Hepatocyte (in vitro differentiated cells): ENCODE measurements around the gene GRID1. TPM values are rescaled to one million over a fixed set of nuclear protein-coding genes. Genes with fewer than 3 reads are reported as not detected.

Experiments
- DNase-seq: peaks from one replicate; pipeline ENCODE4 v3.0.0-alpha.2; 2016; ENCODE audit warnings: low spot score
- H2AFZ ChIP-seq: fragments of 200-600 bp; sonication (generic); 2 replicates; pipeline ENCODE4 v1.6.0; 2016; ENCODE audit warnings: antibody characterized with exemption, mild to moderate bottlenecking
- H3K27ac ChIP-seq: fragments of 200-600 bp; sonication (generic); 2 replicates; pipeline ENCODE4 v1.5.1; 2016; ENCODE audit warnings: mild to moderate bottlenecking
- H3K27me3 ChIP-seq: fragments of 200-600 bp; sonication (generic); 2 replicates; pipeline ENCODE4 v1.6.1; 2016
- H3K36me3 ChIP-seq: fragments of 200-600 bp; sonication (generic); replicated peaks from 2 replicates; pipeline ENCODE4 v1.5.1; 2016; ENCODE audit warnings: low read depth; ENCODE audit not compliant: insufficient read depth
- H3K4me1 ChIP-seq: fragments of 200-600 bp; sonication (generic); 2 replicates; pipeline ENCODE4 v1.5.1; 2016; ENCODE audit warnings: mild to moderate bottlenecking, moderate library complexity; ENCODE audit not compliant: insufficient read depth
- H3K4me2 ChIP-seq: fragments of 200-600 bp; sonication (generic); 2 replicates; pipeline ENCODE4 v1.6.0; 2016
- H3K4me3 ChIP-seq: fragments of 200-600 bp; sonication (generic); 2 replicates; pipeline ENCODE4 v1.5.1; 2016; ENCODE audit warnings: mild to moderate bottlenecking
- H3K79me2 ChIP-seq: fragments of 200-600 bp; sonication (generic); 2 replicates; pipeline ENCODE4 v1.6.0; 2017; ENCODE audit warnings: mild to moderate bottlenecking
- H3K9me2 ChIP-seq: fragments of 200-600 bp; sonication (generic); replicated peaks from 2 replicates; pipeline ENCODE4 v1.6.0; 2017; ENCODE audit warnings: mild to moderate bottlenecking; ENCODE audit not compliant: insufficient read depth
- H3K9me3 ChIP-seq: fragments of 200-600 bp; sonication (generic); 2 replicates; pipeline ENCODE4 v1.5.1; 2016; ENCODE audit warnings: low read depth, mild to moderate bottlenecking
- H4K20me1 ChIP-seq: fragments of 200-600 bp; sonication (generic); 2 replicates; pipeline ENCODE4 v1.6.0; 2016; ENCODE audit warnings: mild to moderate bottlenecking; ENCODE audit not compliant: insufficient read depth, poor library complexity, severe bottlenecking
- CTCF ChIP-seq: fragments of 200-600 bp; sonication (generic); IDR thresholded peaks from 2 replicates; pipeline ENCODE4 v1.5.1; 2016; ENCODE audit warnings: antibody characterized with exemption, mild to moderate bottlenecking; ENCODE audit not compliant: poor library complexity
- EZH2 ChIP-seq: fragments of 200-600 bp; sonication (generic); IDR thresholded peaks from 2 replicates; pipeline ENCODE4 v1.6.1; 2016; ENCODE audit warnings: antibody characterized with exemption, mild to moderate bottlenecking, borderline replicate concordance
- EZH2phosphoT487 ChIP-seq: fragments of 200-600 bp; sonication (generic); IDR thresholded peaks from one replicate; pipeline ENCODE4 v1.6.1; 2018; ENCODE audit warnings: antibody characterized with exemption, mild to moderate bottlenecking, low read depth, moderate library complexity; ENCODE audit not compliant: unreplicated experiment, severe bottlenecking
- WGBS: methylation state at CpG from one replicate; pipeline ENCODE4 v1.1.6; 2016; ENCODE audit warnings: low lambda C conversion rate; ENCODE audit errors: missing lambda C conversion rate; 5-methylcytosine and 5-hydroxymethylcytosine counted together
- polyA plus RNA-seq: library from polyadenylated mRNA; unstranded; fragments of >200 nt; fragmentation: Nextera tagmentation; extraction: Ambion mirVana; gene quantifications from 2 replicates; pipeline ENCODE4 v1.2.1, GENCODE V29; 2016
- total RNA-seq: library from RNA; depleted of rRNA; stranded (reverse); fragments of >200 nt; gene quantifications from 2 replicates; pipeline ENCODE4 v1.2.3, GENCODE V29; 2014

Gene GRID1
- total and polyA plus RNA-seq, 2 experiments from 2014 or later, result 0.07 to 0.37 TPM

GRCh38 chr10:86368046-86368445 is 1.5 kb upstream of the GRID1 start:
- Histone ChIP-seq H3K4me2 (no peak overlapping the region), H3K4me1 (peaks cover 19% of the 10 kb centered on the region), H2AFZ (no peak overlapping the region), H3K79me2 (no peaks in the 10 kb centered on the region), H3K27ac (no peak overlapping the region), H3K9me2 (no peaks in the 10 kb centered on the region), H3K4me3 (no peak overlapping the region), H4K20me1 (no peaks in the 10 kb centered on the region), H3K9me3 (no peaks in the 10 kb centered on the region), H3K27me3 (peaks cover 88% of the 10 kb centered on the region), H3K36me3 (no peaks in the 10 kb centered on the region)
- TF ChIP-seq EZH2 (no peak), EZH2phosphoT487 (no peak), CTCF (no peak)
- DNase-seq, result no peak
- 93% methylated on average over 1 of the region's 1 CpG for WGBS

GRCh38 chr10:86367152-86367951 is 757 bp upstream of the GRID1 start:
- Histone ChIP-seq H3K4me1 (peaks cover 23% of the 10 kb centered on the region), H3K36me3 (no peaks in the 10 kb centered on the region), H2AFZ (peak overlapping the region; percentile 76), H3K4me3 (peak overlapping the region; percentile 23), H4K20me1 (no peaks in the 10 kb centered on the region), H3K27ac (no peak overlapping the region), H3K4me2 (peak overlapping the region; percentile 92), H3K9me3 (no peaks in the 10 kb centered on the region), H3K79me2 (no peaks in the 10 kb centered on the region), H3K27me3 (peaks cover 95% of the 10 kb centered on the region), H3K9me2 (no peaks in the 10 kb centered on the region)
- DNase-seq, result no peak
- peak; percentile 62 for TF ChIP-seq EZH2phosphoT487
- TF ChIP-seq EZH2, result no peak
- WGBS, result 12% methylated on average over 48 of the region's 62 CpGs

GRCh38 chr10:86366902-86367151 is 232 bp upstream of the GRID1 start:
- WGBS, result 0% methylated on average over 5 of the region's 38 CpGs
- Histone ChIP-seq H3K36me3 (no peaks in the 10 kb centered on the region), H4K20me1 (no peaks in the 10 kb centered on the region), H3K9me2 (no peaks in the 10 kb centered on the region), H3K4me1 (peaks cover 23% of the 10 kb centered on the region), H3K79me2 (no peaks in the 10 kb centered on the region), H3K9me3 (no peaks in the 10 kb centered on the region), H3K4me2 (peak overlapping the region; percentile 92), H3K27me3 (peaks cover 93% of the 10 kb centered on the region), H3K27ac (no peak overlapping the region), H3K4me3 (peak overlapping the region; percentile 23), H2AFZ (peak overlapping the region; percentile 76)
- TF ChIP-seq CTCF, result no peak
- TF ChIP-seq EZH2phosphoT487, result no peak
- TF ChIP-seq EZH2, result no peak
- no peak for DNase-seq

- Histone ChIP-seq H4K20me1 (no peaks in the 10 kb centered on the region), H3K27me3 (peaks cover 80% of the 10 kb centered on the region), H3K9me3 (no peaks in the 10 kb centered on the region), H3K4me3 (peak overlapping the region; percentile 33), H3K4me2 (peak overlapping the region; percentile 92), H3K36me3 (no peaks in the 10 kb centered on the region), H3K9me2 (no peaks in the 10 kb centered on the region), H3K4me1 (peaks cover 32% of the 10 kb centered on the region), H2AFZ (no peak overlapping the region), H3K27ac (no peak overlapping the region), H3K79me2 (no peaks in the 10 kb centered on the region)
- DNase-seq, result no peak
- WGBS, result 9% methylated on average over 19 of the region's 47 CpGs
- no peak for TF ChIP-seq EZH2phosphoT487
- TF ChIP-seq CTCF, result no peak
- TF ChIP-seq EZH2, result peak; percentile 99
Measured at GRCh38 chr10:86365346-86366032, 1.1 kb downstream of the GRID1 start.
